ENCODE measurements around the gene MORC1. TPM values are rescaled to one million over a fixed set of nuclear protein-coding genes. Genes with fewer than 3 reads are reported as not detected.

The MORC1 gene
- total RNA-seq, 4 donors from 2014 or later, result not detected

GRCh38 chr3:109026821-109027220 lies 91.1 kb downstream of the MORC1 start:
- Histone ChIP-seq H3K27ac (no peak overlapping the region), H3K27me3 (no peaks in the 10 kb centered on the region), H3K4me1 (no peaks in the 10 kb centered on the region), H3K9me3 (no peaks in the 10 kb centered on the region), H3K36me3 (no peaks in the 10 kb centered on the region), H3K4me3 (no peak overlapping the region)
- in situ Hi-C loops (cut with MboI; ENCODE audit: low sequenced_read_pairs in 4 of 4) (loop anchor here in 2 of 4 donors (10.0 kb wide), 1 partner anchor 58 kb away; no protein-coding TSS in a partner anchor), intact Hi-C loops (cut with DNase I; ENCODE audit: low total_unique reads) (no loop called here)
- DNase-seq (no peak), ATAC-seq (no peak)
- TF ChIP-seq POLR2A (IDR thresholded peaks at IDR 0.05), result no peak
- no peak for TF ChIP-seq CTCF (IDR thresholded peaks at IDR 0.05 in 4 of 5, conservative IDR thresholded peaks at IDR 0.05 in 1 of 5)

GRCh38 chr3:109025896-109026295 lies 92.0 kb downstream of the MORC1 start:
- Histone ChIP-seq H3K4me3 (no peak overlapping the region), H3K27me3 (no peaks in the 10 kb centered on the region), H3K36me3 (no peaks in the 10 kb centered on the region), H3K9me3 (no peaks in the 10 kb centered on the region), H3K4me1 (no peaks in the 10 kb centered on the region), H3K27ac (no peak overlapping the region)
- in situ Hi-C loops (cut with MboI; ENCODE audit: low sequenced_read_pairs in 4 of 4), result loop anchor here in 2 of 4 donors (10.0 kb wide), 1 partner anchor 59 kb away; no protein-coding TSS in a partner anchor
- DNase-seq, result no peak
- TF ChIP-seq CTCF (IDR thresholded peaks at IDR 0.05 in 4 of 5, conservative IDR thresholded peaks at IDR 0.05 in 1 of 5) (no peak), POLR2A (IDR thresholded peaks at IDR 0.05) (no peak)
- intact Hi-C loops (cut with DNase I; ENCODE audit: low total_unique reads), result no loop called here
- ATAC-seq, result no peak

GRCh38 chr3:109023656-109024254 lies 94.2 kb downstream of the MORC1 start:
- DNase-seq, result no peak
- Histone ChIP-seq H3K27me3 (no peaks in the 10 kb centered on the region), H3K27ac (no peak overlapping the region), H3K4me3 (no peak overlapping the region), H3K9me3 (no peaks in the 10 kb centered on the region), H3K36me3 (no peaks in the 10 kb centered on the region), H3K4me1 (no peaks in the 10 kb centered on the region)
- intact Hi-C loops (cut with DNase I; ENCODE audit: low total_unique reads), result loop anchor here (1.0 kb wide), 1 partner anchor 59 kb away; no protein-coding TSS in a partner anchor
- no peak for ATAC-seq
- in situ Hi-C loops (cut with MboI; ENCODE audit: low sequenced_read_pairs in 4 of 4), result loop anchor here in 3 of 4 donors (5.0 to 10.0 kb wide), 2 partner anchors 59 to 61 kb away; no protein-coding TSS in a partner anchor
- TF ChIP-seq CTCF (IDR thresholded peaks at IDR 0.05 in 4 of 5, conservative IDR thresholded peaks at IDR 0.05 in 1 of 5) (peak; percentile 19 to 64 (median 55)), POLR2A (IDR thresholded peaks at IDR 0.05) (no peak)

- DNase-seq (no peak), ATAC-seq (no peak)
- H3K4me1 ChIP-seq, result no peaks in the 10 kb centered on the region
- no peaks in the 10 kb centered on the region for H3K36me3 ChIP-seq
- in situ Hi-C loops (cut with MboI; ENCODE audit: low sequenced_read_pairs in 4 of 4), result loop anchor here in 3 of 4 donors (5.0 to 10.0 kb wide), 2 partner anchors 59 to 62 kb away; no protein-coding TSS in a partner anchor
- H3K27me3 ChIP-seq, result no peaks in the 10 kb centered on the region
- H3K27ac ChIP-seq, result no peak overlapping the region
- intact Hi-C loops (cut with DNase I; ENCODE audit: low total_unique reads), result loop anchor here (1.0 kb wide), 1 partner anchor 59 kb away; no protein-coding TSS in a partner anchor
- no peak for TF ChIP-seq POLR2A (IDR thresholded peaks at IDR 0.05)
- H3K4me3 ChIP-seq, result no peak overlapping the region
- no peaks in the 10 kb centered on the region for H3K9me3 ChIP-seq
Observed at GRCh38 chr3:109023167-109023566, 94.8 kb downstream of the MORC1 start.

GRCh38 chr3:109021556-109021955 lies 96.4 kb downstream of the MORC1 start:
- intact Hi-C loops (cut with DNase I; ENCODE audit: low total_unique reads), result no loop called here

More at GRCh38 chr3:109021556-109021955, 96.4 kb downstream of the MORC1 start:
- Histone ChIP-seq H3K27ac (no peak overlapping the region), H3K36me3 (no peaks in the 10 kb centered on the region), H3K4me1 (no peaks in the 10 kb centered on the region), H3K27me3 (no peaks in the 10 kb centered on the region), H3K9me3 (no peaks in the 10 kb centered on the region), H3K4me3 (no peak overlapping the region)
- ATAC-seq, result no peak
- in situ Hi-C loops (cut with MboI; ENCODE audit: low sequenced_read_pairs in 4 of 4), result loop anchor here in 3 of 4 donors (5.0 to 10.0 kb wide), 2 partner anchors 61 to 63 kb away; no protein-coding TSS in a partner anchor
- no peak for DNase-seq
- TF ChIP-seq CTCF (IDR thresholded peaks at IDR 0.05 in 4 of 5, conservative IDR thresholded peaks at IDR 0.05 in 1 of 5), result no peak
- TF ChIP-seq POLR2A (IDR thresholded peaks at IDR 0.05), result no peak

All from gastrocnemius medialis (tissue), 4 donors.